Lower leg skin (tissue), 3 donors: Measurements from ENCODE around the gene MAFG.

Experiments
- POLR2A ChIP-seq, 2 donors: fragments of 450-650 bp; IDR thresholded peaks; one replicate each; pipeline ENCODE4 v1.6.1; 2016 to 2017; ENCODE audit warnings: antibody characterized with exemption in 2 of 2, mild to moderate bottlenecking in 1 of 2, moderate library complexity in 1 of 2
- TF ChIP-seq, protein P1 (sequence below), 3 donors: fragments of 450-650 bp; IDR thresholded peaks; one replicate each; pipeline ENCODE4 v1.5.1; 2016; ENCODE audit warnings: antibody characterized with exemption in 3 of 3, mild to moderate bottlenecking in 3 of 3, moderate library complexity in 2 of 3

DNA sequence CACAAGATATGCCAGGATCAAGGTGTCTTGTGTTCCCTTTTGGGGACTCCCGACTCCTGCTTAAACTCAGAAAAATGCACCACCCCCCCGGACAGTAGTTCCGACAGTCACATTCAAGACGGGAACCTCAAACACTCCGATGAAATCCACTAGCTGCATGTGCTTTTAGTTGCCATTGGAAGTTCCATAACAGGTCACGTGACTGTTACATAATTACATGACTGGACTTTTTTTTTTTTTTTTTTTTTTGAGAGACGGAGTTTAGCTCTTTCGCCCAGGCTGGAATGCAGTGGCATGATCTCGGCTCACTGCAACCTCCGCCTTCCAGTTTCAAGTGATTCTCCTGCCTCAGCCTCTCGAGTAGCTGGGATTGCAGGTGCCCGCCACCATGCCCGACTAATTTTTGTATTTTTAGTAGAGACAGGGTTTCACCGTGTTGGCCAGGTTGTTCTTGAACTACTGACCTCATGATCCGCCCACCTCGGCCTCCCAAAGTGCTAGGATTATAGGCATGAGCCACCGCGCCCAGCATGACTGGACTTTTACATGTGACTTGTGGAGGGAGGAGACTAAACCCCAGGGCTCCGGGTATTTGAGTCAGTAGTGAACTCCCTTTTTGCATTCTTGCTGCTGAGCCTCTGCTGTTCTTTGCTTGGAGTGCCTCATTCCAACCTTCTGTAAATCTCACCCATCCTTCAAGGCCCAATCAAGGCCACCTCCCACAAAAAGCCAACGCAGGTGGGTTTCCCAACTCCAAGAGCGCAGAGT is 11.1 kb downstream of the MAFG start:
- TF ChIP-seq, protein P1, sequence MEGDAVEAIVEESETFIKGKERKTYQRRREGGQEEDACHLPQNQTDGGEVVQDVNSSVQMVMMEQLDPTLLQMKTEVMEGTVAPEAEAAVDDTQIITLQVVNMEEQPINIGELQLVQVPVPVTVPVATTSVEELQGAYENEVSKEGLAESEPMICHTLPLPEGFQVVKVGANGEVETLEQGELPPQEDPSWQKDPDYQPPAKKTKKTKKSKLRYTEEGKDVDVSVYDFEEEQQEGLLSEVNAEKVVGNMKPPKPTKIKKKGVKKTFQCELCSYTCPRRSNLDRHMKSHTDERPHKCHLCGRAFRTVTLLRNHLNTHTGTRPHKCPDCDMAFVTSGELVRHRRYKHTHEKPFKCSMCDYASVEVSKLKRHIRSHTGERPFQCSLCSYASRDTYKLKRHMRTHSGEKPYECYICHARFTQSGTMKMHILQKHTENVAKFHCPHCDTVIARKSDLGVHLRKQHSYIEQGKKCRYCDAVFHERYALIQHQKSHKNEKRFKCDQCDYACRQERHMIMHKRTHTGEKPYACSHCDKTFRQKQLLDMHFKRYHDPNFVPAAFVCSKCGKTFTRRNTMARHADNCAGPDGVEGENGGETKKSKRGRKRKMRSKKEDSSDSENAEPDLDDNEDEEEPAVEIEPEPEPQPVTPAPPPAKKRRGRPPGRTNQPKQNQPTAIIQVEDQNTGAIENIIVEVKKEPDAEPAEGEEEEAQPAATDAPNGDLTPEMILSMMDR (IDR thresholded peaks at IDR 0.05): no peak
- no peak for TF ChIP-seq POLR2A (IDR thresholded peaks at IDR 0.05)
